HUES64 (cell line): ENCODE measurements around the gene FOXN3.

Experiments
- H3K27ac ChIP-seq: 2 replicates; pipeline ENCODE4 v1.7.0; 2013; ENCODE audit warnings: low read depth, low read length, inconsistent platforms
- H3K27me3 ChIP-seq: 2 replicates; pipeline ENCODE4 v1.6.1; 2013; ENCODE audit warnings: mild to moderate bottlenecking, low read length; ENCODE audit not compliant: insufficient read depth
- H3K36me3 ChIP-seq: 2 replicates; pipeline ENCODE4 v1.6.1; 2013; ENCODE audit warnings: mild to moderate bottlenecking, low read length; ENCODE audit not compliant: insufficient read depth
- H3K4me1 ChIP-seq: 2 replicates; pipeline ENCODE4 v1.6.1; 2013; ENCODE audit warnings: mild to moderate bottlenecking, low read length, moderate library complexity; ENCODE audit not compliant: insufficient read depth
- H3K4me3 ChIP-seq: 2 replicates; pipeline ENCODE4 v1.5.1; 2013; ENCODE audit warnings: mild to moderate bottlenecking, low read length, moderate library complexity
- H3K9ac ChIP-seq: 2 replicates; pipeline ENCODE4 v1.6.1; 2013; ENCODE audit warnings: mild to moderate bottlenecking, low read depth, low read length
- H3K9me3 ChIP-seq: 2 replicates; pipeline ENCODE4 v1.6.1; 2013; ENCODE audit warnings: low read depth, low read length; ENCODE audit not compliant: insufficient read depth
- WGBS: fragments of 150-250, 120-280 bp; methylation state at CpG from one replicate; pipeline ENCODE4 v1.1.7; 2013; ENCODE audit warnings: missing lambda C conversion rate; 5-methylcytosine and 5-hydroxymethylcytosine counted together

Gene FOXN3

DNA sequence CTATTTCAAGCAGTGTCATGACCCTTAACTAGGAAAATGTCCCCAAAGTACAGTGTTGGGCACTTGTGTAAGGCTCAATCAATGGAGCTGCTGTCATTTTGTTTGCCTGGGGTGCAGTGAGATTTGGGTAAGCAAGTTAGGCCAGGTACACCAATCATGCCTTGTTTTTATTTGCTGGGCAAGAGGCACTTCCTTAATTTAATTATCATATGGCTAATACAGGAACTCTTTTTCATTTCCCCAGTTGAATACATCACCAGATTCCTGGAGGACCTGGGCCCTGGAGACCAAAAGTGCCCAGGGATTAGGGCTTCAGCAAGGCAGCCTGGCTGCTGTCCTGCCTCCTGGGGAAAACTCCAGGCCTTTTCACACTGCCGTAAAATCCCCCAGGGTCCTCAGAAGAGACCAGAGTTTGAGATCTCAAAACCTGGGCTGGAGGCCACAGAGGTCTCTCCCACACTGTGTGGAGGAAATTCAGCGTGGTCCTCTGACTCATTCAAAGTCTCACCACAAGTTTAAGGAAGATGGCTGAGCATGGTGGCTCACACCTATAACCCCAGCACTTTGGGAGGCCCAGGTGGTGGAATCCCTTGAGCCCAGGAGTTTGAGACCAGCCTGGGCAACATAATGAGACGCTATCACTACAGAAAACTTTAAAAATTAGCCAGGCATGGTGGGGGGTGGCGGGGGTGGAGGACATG is 28.4 kb upstream of the FOXN3 start:
- Histone ChIP-seq H3K36me3 (no peaks in the 10 kb centered on the region), H3K9ac (no peak overlapping the region), H3K27ac (no peak overlapping the region), H3K27me3 (no peaks in the 10 kb centered on the region), H3K4me1 (peaks cover 27% of the 10 kb centered on the region), H3K9me3 (no peaks in the 10 kb centered on the region), H3K4me3 (no peak overlapping the region)
- WGBS, result 47% methylated on average over 4 of the region's 4 CpGs

DNA sequence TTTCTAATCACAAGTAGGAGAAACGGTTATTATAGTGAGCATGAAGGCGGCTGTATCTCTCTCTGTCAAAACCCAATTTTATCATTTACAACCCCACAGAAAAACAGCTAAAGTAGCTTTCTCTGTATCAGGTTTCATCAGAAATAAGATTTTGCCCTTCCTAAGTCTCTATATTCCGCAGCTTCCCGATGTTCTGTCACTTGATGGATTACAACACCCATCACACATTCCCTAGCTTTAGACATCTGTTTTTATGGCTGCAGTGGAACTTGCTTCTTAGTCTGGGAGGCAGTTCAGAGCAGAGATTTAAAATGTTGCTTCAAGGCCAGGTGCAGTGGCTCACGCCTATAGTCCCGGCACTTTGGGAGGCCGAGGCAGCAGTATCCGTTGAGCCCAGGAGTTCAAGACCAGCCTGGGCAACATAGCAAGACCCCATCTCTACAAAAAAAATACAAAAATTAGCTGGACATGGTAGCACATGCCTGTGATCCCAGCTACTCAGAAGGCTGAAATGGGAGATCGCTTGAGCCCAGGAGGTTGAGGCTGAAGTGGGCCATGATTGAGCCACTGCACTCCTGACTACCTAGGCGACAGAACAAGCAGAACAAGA is 27.6 kb upstream of the FOXN3 start:
- H3K9me3 ChIP-seq, result no peaks in the 10 kb centered on the region
- peaks cover 31% of the 10 kb centered on the region for H3K4me1 ChIP-seq
- H3K27ac ChIP-seq, result no peak overlapping the region
- H3K4me3 ChIP-seq, result no peak overlapping the region
- H3K9ac ChIP-seq, result no peak overlapping the region
- no peaks in the 10 kb centered on the region for H3K27me3 ChIP-seq
- no peaks in the 10 kb centered on the region for H3K36me3 ChIP-seq
- 86% methylated on average over 10 of the region's 10 CpGs for WGBS

DNA sequence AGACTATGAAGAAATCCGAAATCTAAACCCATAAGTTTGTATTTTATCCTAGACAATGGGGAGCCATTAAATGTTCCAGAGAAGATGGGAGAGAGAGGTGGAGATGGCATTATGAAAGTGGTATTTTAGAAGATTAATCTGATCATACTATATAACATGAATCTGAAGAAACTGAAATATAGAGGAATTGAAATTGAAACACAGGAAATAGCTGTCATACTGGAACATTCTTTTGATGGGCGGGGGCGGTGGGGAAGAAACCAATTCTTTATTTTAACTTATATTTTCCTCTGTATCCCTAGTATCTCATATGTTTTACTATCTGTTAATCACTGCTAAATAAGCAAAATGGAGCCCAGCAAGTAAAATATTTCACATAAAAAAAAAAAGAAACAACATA is 27.0 kb upstream of the FOXN3 start:
- Histone ChIP-seq H3K4me3 (no peak overlapping the region), H3K9ac (no peak overlapping the region), H3K4me1 (peaks cover 31% of the 10 kb centered on the region), H3K27ac (no peak overlapping the region), H3K9me3 (no peaks in the 10 kb centered on the region), H3K27me3 (no peaks in the 10 kb centered on the region), H3K36me3 (no peaks in the 10 kb centered on the region)
- no CpG with 5 or more reads among the region's 3 CpGs for WGBS

GRCh38 chr14:89443042-89443629 is 26.1 kb upstream of the FOXN3 start:
- H3K9ac ChIP-seq, result no peak overlapping the region
- H3K9me3 ChIP-seq, result no peaks in the 10 kb centered on the region
- WGBS, result 31% methylated on average over 3 of the region's 3 CpGs
- no peak overlapping the region for H3K4me3 ChIP-seq
- no peaks in the 10 kb centered on the region for H3K27me3 ChIP-seq
- no peaks in the 10 kb centered on the region for H3K36me3 ChIP-seq
- peaks cover 32% of the 10 kb centered on the region for H3K4me1 ChIP-seq
- peak overlapping the region; percentile 93 for H3K27ac ChIP-seq

DNA sequence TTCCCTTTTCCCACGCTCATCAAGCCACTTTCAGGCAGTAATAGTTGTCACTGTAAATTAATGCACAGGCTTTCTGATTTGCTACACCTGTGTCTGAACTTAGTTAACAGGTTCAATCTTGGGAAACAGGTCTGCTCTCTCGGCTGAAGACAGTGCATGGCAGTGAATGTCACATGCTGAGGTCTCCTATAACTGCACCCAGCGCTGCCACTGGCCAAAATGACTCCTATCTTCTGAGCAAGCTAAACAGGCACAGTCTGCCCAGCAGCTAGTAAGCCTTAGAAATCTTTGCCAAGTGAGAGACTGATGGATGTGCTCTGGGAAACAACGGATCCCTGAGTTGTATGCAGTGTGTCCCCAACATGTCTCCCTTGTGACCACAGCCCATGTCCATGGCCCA is 25.2 kb upstream of the FOXN3 start:
- peak overlapping the region; percentile 93 for H3K27ac ChIP-seq
- H3K36me3 ChIP-seq, result no peaks in the 10 kb centered on the region
- H3K4me1 ChIP-seq, result peaks cover 39% of the 10 kb centered on the region
- H3K27me3 ChIP-seq, result no peaks in the 10 kb centered on the region
- H3K9ac ChIP-seq, result no peak overlapping the region
- H3K4me3 ChIP-seq, result no peak overlapping the region
- WGBS, result 86% methylated on average over 4 of the region's 4 CpGs
- no peaks in the 10 kb centered on the region for H3K9me3 ChIP-seq

DNA sequence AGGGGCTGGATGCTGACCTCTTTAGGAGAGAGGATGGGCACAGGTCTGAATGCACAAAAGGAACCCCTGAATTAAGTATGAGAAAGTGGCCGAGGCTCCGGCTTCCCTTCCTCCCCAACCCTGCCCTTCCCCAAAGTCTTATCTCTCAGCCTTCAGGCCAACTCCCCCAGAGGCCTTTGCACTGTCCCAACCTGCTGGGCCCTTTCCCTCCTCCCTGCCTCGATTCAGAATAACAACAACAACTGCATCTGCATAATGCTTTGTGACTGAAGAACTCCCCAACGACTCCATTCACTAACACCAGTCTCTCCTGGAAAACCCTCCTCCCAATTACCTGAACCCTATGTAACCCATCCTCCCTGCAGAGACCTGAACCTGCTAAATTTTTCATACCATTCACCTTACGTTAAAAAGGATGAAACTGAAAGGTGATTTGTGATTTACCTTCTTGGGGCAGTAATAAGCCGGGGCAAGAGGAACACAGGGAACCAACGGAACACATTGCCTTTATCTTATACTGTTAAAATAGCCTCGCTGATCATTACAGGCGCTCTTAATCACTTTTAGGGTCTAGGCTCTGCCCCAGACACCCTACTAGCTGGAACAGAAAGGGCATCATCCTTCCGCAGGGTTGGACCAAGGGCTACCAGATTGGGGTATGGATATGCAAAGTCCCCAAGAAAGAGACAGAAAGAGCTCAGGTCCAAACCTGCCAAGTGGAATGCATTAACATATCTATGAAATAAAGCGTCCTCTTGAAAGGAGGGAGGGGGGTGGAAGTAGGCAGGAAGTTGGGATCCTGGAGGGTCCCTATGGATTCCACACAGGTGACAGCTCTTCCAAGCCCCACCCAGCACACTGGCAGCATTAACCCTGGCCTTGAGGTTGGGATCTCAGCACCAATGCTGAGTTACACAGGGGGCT is 24.2 kb upstream of the FOXN3 start:
- no peaks in the 10 kb centered on the region for H3K27me3 ChIP-seq
- peak overlapping the region; percentile 98 for H3K27ac ChIP-seq
- H3K4me3 ChIP-seq, result peak overlapping the region; percentile 30
- no peaks in the 10 kb centered on the region for H3K36me3 ChIP-seq
- peaks cover 39% of the 10 kb centered on the region for H3K4me1 ChIP-seq
- no peaks in the 10 kb centered on the region for H3K9me3 ChIP-seq
- 3% methylated on average over 11 of the region's 11 CpGs for WGBS
- H3K9ac ChIP-seq, result peak overlapping the region; percentile 60

DNA sequence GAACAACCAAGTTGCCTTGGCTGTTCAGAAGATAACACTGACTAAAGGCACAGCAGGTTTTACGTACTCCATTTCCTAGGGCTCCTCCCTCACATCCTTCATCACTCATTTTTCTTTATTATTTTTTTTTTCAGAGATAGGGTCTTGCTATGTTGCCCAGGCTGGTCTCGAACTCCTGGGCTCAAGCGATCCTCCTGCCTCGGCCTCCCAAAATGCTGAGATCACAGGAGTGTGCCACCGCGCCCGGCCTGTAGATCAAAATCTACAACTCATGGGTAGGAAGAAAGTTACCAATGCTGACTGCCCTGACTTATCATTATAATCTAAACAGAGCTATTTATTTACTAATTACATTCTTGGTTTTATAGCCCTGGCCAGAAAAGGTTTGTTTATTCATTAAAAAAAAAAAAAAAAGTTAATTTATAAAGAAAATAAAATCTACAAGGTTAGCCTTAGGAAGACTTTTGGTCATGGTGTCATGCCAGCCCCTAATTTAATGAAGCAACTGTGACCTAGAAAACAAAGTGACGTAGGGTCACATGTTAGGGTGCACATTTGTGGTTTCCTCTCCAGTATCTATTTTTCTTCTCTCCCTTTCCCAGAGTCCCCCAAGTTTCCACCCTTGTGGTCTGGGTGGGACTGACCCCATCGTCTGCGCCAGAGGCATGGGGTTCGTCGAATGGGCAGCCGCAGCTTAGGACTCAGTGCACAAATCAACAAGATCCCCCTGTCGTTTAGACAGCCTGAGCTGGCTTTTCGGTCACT is 19.0 kb upstream of the FOXN3 start:
- H3K27me3 ChIP-seq, result no peaks in the 10 kb centered on the region
- no peaks in the 10 kb centered on the region for H3K9me3 ChIP-seq
- no peak overlapping the region for H3K27ac ChIP-seq
- no peak overlapping the region for H3K9ac ChIP-seq
- H3K36me3 ChIP-seq, result no peaks in the 10 kb centered on the region; the same call in 1 of the 2 replicates
- peaks cover 20% of the 10 kb centered on the region for H3K4me1 ChIP-seq
- 79% methylated on average over 15 of the region's 15 CpGs for WGBS
- no peak overlapping the region for H3K4me3 ChIP-seq

GRCh38 chr14:89435492-89435891 is 18.5 kb upstream of the FOXN3 start:
- Histone ChIP-seq H3K27ac (no peak overlapping the region), H3K4me3 (no peak overlapping the region), H3K9me3 (no peaks in the 10 kb centered on the region), H3K4me1 (peaks cover 21% of the 10 kb centered on the region), H3K9ac (no peak overlapping the region), H3K27me3 (no peaks in the 10 kb centered on the region), H3K36me3 (no peaks in the 10 kb centered on the region; the same call in 1 of the 2 replicates)
- WGBS, result 94% methylated on average over 6 of the region's 7 CpGs

DNA sequence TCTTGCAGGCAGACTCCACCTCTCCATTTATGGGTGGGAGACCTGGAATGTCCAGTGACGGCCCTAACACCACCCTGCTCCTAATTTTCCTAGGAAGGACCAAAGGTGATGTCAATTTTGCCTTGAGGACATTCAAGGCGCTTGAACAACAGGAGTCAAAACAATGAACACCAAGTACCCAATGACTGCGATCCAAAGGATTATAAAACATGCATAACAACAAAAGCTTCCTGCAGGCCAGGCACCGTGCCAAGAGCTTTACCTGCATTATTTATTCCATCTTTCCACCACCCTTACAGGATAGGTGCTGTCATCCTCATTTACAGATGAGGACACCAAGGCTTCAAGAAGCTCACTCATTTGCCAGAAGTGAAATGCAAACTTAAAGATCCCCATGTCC is 15.2 kb upstream of the FOXN3 start:
- no peaks in the 10 kb centered on the region for H3K27me3 ChIP-seq
- H3K4me1 ChIP-seq, result peaks cover 32% of the 10 kb centered on the region
- H3K36me3 ChIP-seq, result no peaks in the 10 kb centered on the region; the same call in 1 of the 2 replicates
- 72% methylated on average over 4 of the region's 4 CpGs for WGBS
- H3K9ac ChIP-seq, result no peak overlapping the region
- no peak overlapping the region for H3K27ac ChIP-seq
- H3K4me3 ChIP-seq, result no peak overlapping the region
- no peaks in the 10 kb centered on the region for H3K9me3 ChIP-seq

GRCh38 chr14:89430391-89431236 is 13.6 kb upstream of the FOXN3 start:
- no peak overlapping the region for H3K4me3 ChIP-seq
- no peaks in the 10 kb centered on the region for H3K9me3 ChIP-seq
- H3K36me3 ChIP-seq, result no peaks in the 10 kb centered on the region; the same call in 1 of the 2 replicates
- H3K27me3 ChIP-seq, result no peaks in the 10 kb centered on the region
- 85% methylated on average over 6 of the region's 9 CpGs for WGBS
- peaks cover 32% of the 10 kb centered on the region for H3K4me1 ChIP-seq
- H3K27ac ChIP-seq, result no peak overlapping the region
- no peak overlapping the region for H3K9ac ChIP-seq
